ENCODE measurements around the gene DEPDC5.

DEPDC5 gene

GRCh38 chr22:31830721-31831070 is 76.9 kb downstream of the DEPDC5 start:
- Mint-ChIP-seq H3K9me3 (no peaks in the 10 kb centered on the region), H3K36me3 (ENCODE audit: insufficient read depth) (peaks cover 14% of the 10 kb centered on the region), H3K27me3 (no peaks in the 10 kb centered on the region), H3K4me1 (ENCODE audit: low read depth in 2 of 2) (no peaks in the 10 kb centered on the region), H3K4me3 (no peak overlapping the region), H3K27ac (no peak overlapping the region)
- ATAC-seq (replicated peaks) (no peak), DNase-seq (no peak)

GRCh38 chr22:31833930-31834329 is 80.1 kb downstream of the DEPDC5 start:
- Mint-ChIP-seq H3K4me1 (ENCODE audit: low read depth in 2 of 2) (no peaks in the 10 kb centered on the region), H3K9me3 (no peaks in the 10 kb centered on the region), H3K27me3 (no peaks in the 10 kb centered on the region), H3K4me3 (no peak overlapping the region), H3K27ac (no peak overlapping the region), H3K36me3 (ENCODE audit: insufficient read depth) (peaks cover 18% of the 10 kb centered on the region)
- DNase-seq, result no peak
- no peak for ATAC-seq (replicated peaks)

GRCh38 chr22:31836010-31836409 is 82.2 kb downstream of the DEPDC5 start:
- Mint-ChIP-seq H3K9me3 (no peaks in the 10 kb centered on the region), H3K36me3 (ENCODE audit: insufficient read depth) (peaks cover 22% of the 10 kb centered on the region), H3K27ac (no peak overlapping the region), H3K4me3 (no peak overlapping the region), H3K27me3 (no peaks in the 10 kb centered on the region), H3K4me1 (ENCODE audit: low read depth in 2 of 2) (no peaks in the 10 kb centered on the region)
- no peak for ATAC-seq (replicated peaks)
- no peak for DNase-seq

GRCh38 chr22:31838917-31839316 is 85.1 kb downstream of the DEPDC5 start:
- DNase-seq (no peak), ATAC-seq (replicated peaks) (no peak)
- Mint-ChIP-seq H3K9me3 (no peaks in the 10 kb centered on the region), H3K4me3 (no peak overlapping the region), H3K4me1 (ENCODE audit: low read depth in 2 of 2) (no peaks in the 10 kb centered on the region), H3K36me3 (ENCODE audit: insufficient read depth) (peaks cover 37% of the 10 kb centered on the region), H3K27ac (peak overlapping the region in 1 of 2 donors; percentile 6), H3K27me3 (no peaks in the 10 kb centered on the region)

GRCh38 chr22:31839986-31840385 is 86.2 kb downstream of the DEPDC5 start:
- ATAC-seq (replicated peaks), result no peak
- H3K4me1 Mint-ChIP-seq (ENCODE audit: low read depth in 2 of 2), result no peaks in the 10 kb centered on the region
- H3K9me3 Mint-ChIP-seq, result no peaks in the 10 kb centered on the region
- no peaks in the 10 kb centered on the region for H3K27me3 Mint-ChIP-seq
- H3K27ac Mint-ChIP-seq, result peak overlapping the region; percentile 6 to 8
- H3K4me3 Mint-ChIP-seq, result no peak overlapping the region
- no peak for DNase-seq
- peaks cover 45% of the 10 kb centered on the region for H3K36me3 Mint-ChIP-seq (ENCODE audit: insufficient read depth)

- peak overlapping the region in 1 of 2 donors; percentile 8 for H3K27ac Mint-ChIP-seq
- DNase-seq, result no peak
- peaks cover 49% of the 10 kb centered on the region for H3K36me3 Mint-ChIP-seq (ENCODE audit: insufficient read depth)
- H3K4me1 Mint-ChIP-seq (ENCODE audit: low read depth in 2 of 2), result no peaks in the 10 kb centered on the region
- H3K4me3 Mint-ChIP-seq, result no peak overlapping the region
- H3K9me3 Mint-ChIP-seq, result no peaks in the 10 kb centered on the region
- no peaks in the 10 kb centered on the region for H3K27me3 Mint-ChIP-seq
- no peak for ATAC-seq (replicated peaks)
These were observed 86.8 kb downstream of the DEPDC5 start for GRCh38 chr22:31840585-31840984.

GRCh38 chr22:31841078-31841827 is 87.4 kb downstream of the DEPDC5 start:
- Mint-ChIP-seq H3K27me3 (no peaks in the 10 kb centered on the region), H3K27ac (no peak overlapping the region), H3K9me3 (no peaks in the 10 kb centered on the region), H3K4me3 (no peak overlapping the region), H3K36me3 (ENCODE audit: insufficient read depth) (peaks cover 56% of the 10 kb centered on the region), H3K4me1 (ENCODE audit: low read depth in 2 of 2) (no peaks in the 10 kb centered on the region)
- DNase-seq (no peak), ATAC-seq (replicated peaks) (no peak)

- no peaks in the 10 kb centered on the region for H3K27me3 Mint-ChIP-seq
- peak overlapping the region in 1 of 2 donors; percentile 67 for H3K27ac Mint-ChIP-seq
- H3K4me1 Mint-ChIP-seq (ENCODE audit: low read depth in 2 of 2), result no peaks in the 10 kb centered on the region
- H3K9me3 Mint-ChIP-seq, result no peaks in the 10 kb centered on the region
- H3K4me3 Mint-ChIP-seq, result no peak overlapping the region
- H3K36me3 Mint-ChIP-seq (ENCODE audit: insufficient read depth), result peaks cover 65% of the 10 kb centered on the region
- ATAC-seq (replicated peaks), result no peak
- no peak for DNase-seq
These were observed 89.7 kb downstream of the DEPDC5 start for GRCh38 chr22:31843526-31843925.

- H3K27me3 Mint-ChIP-seq, result no peaks in the 10 kb centered on the region
- no peaks in the 10 kb centered on the region for H3K4me1 Mint-ChIP-seq (ENCODE audit: low read depth in 2 of 2)
- DNase-seq (no peak), ATAC-seq (replicated peaks) (no peak)
- no peaks in the 10 kb centered on the region for H3K9me3 Mint-ChIP-seq
- H3K36me3 Mint-ChIP-seq (ENCODE audit: insufficient read depth), result peaks cover 66% of the 10 kb centered on the region
- peak overlapping the region in 1 of 2 donors; percentile 49 for H3K27ac Mint-ChIP-seq
- H3K4me3 Mint-ChIP-seq, result no peak overlapping the region
These were observed 91.1 kb downstream of the DEPDC5 start for GRCh38 chr22:31844941-31845340.

- Mint-ChIP-seq H3K9me3 (no peaks in the 10 kb centered on the region), H3K4me3 (no peak overlapping the region), H3K27me3 (no peaks in the 10 kb centered on the region), H3K36me3 (ENCODE audit: insufficient read depth) (peaks cover 63% of the 10 kb centered on the region), H3K4me1 (ENCODE audit: low read depth in 2 of 2) (no peaks in the 10 kb centered on the region), H3K27ac (peak overlapping the region in 1 of 2 donors; percentile 60)
- DNase-seq, result no peak
- no peak for ATAC-seq (replicated peaks)
These were observed 92.6 kb downstream of the DEPDC5 start for GRCh38 chr22:31846161-31847115.

GRCh38 chr22:31848411-31848810 is 94.6 kb downstream of the DEPDC5 start:
- Mint-ChIP-seq H3K36me3 (ENCODE audit: insufficient read depth) (peaks cover 56% of the 10 kb centered on the region), H3K4me3 (no peak overlapping the region), H3K4me1 (ENCODE audit: low read depth in 2 of 2) (no peaks in the 10 kb centered on the region), H3K9me3 (no peaks in the 10 kb centered on the region), H3K27ac (no peak overlapping the region), H3K27me3 (no peaks in the 10 kb centered on the region)
- ATAC-seq (replicated peaks), result no peak
- DNase-seq, result no peak

- H3K27me3 Mint-ChIP-seq, result no peaks in the 10 kb centered on the region
- H3K9me3 Mint-ChIP-seq, result no peaks in the 10 kb centered on the region
- H3K4me3 Mint-ChIP-seq, result no peak overlapping the region
- no peaks in the 10 kb centered on the region for H3K4me1 Mint-ChIP-seq (ENCODE audit: low read depth in 2 of 2)
- H3K27ac Mint-ChIP-seq, result no peak overlapping the region
- no peak for ATAC-seq (replicated peaks)
- H3K36me3 Mint-ChIP-seq (ENCODE audit: insufficient read depth), result peaks cover 51% of the 10 kb centered on the region
- no peak for DNase-seq
These were observed 96.3 kb downstream of the DEPDC5 start for GRCh38 chr22:31850135-31850534.

GRCh38 chr22:31852691-31853421 is 99.0 kb downstream of the DEPDC5 start:
- peak overlapping the region in 1 of 2 donors; percentile 3 for H3K27ac Mint-ChIP-seq
- H3K27me3 Mint-ChIP-seq, result no peaks in the 10 kb centered on the region
- ATAC-seq (replicated peaks) (no peak), DNase-seq (no peak)
- H3K36me3 Mint-ChIP-seq (ENCODE audit: insufficient read depth), result peaks cover 34% of the 10 kb centered on the region
- no peaks in the 10 kb centered on the region for H3K4me1 Mint-ChIP-seq (ENCODE audit: low read depth in 2 of 2)
- no peak overlapping the region for H3K4me3 Mint-ChIP-seq
- H3K9me3 Mint-ChIP-seq, result no peaks in the 10 kb centered on the region
